ENCODE results near the gene TCP11.

TCP11 gene

GRCh38 chr6:35149891-35150566, 8.9 kb upstream of the TCP11 start:
- TF ChIP-seq CTCF (conservative IDR thresholded peaks at IDR 0.05; ENCODE audit: low read length) = no peak
- no peak for TF ChIP-seq EZH2phosphoT487 (IDR thresholded peaks at IDR 0.05; ENCODE audit: borderline replicate concordance)
- Histone ChIP-seq H3K9ac (ENCODE audit: low read depth, low read length, poor library complexity, severe bottlenecking) (no peak overlapping the region), H3F3A (ENCODE audit: low read depth) (0 out of 2 replicates have a peak, but pooled peaks cover 3% of the 10 kb centered on the region), H4K20me1 (ENCODE audit: insufficient read depth, low read length, poor library complexity, severe bottlenecking) (no peaks in the 10 kb centered on the region), H3K36me3 (ENCODE audit: insufficient read depth, low read length) (no peaks in the 10 kb centered on the region), H2AFZ (ENCODE audit: low read length) (no peak overlapping the region), H3K27me3 (ENCODE audit: insufficient read depth, low read length, poor library complexity, severe bottlenecking) (no peaks in the 10 kb centered on the region), H3K9me3 (ENCODE audit: insufficient read depth, low read depth, low read length) (no peaks in the 10 kb centered on the region), H3K9me2 (replicated peaks; ENCODE audit: low read depth, low read length) (no peaks in the 10 kb centered on the region), H3K79me2 (ENCODE audit: insufficient read depth, low read length) (no peaks in the 10 kb centered on the region), H3K4me3 (ENCODE audit: low read length, poor library complexity, severe bottlenecking) (no peak overlapping the region), H3K4me1 (ENCODE audit: insufficient read depth, low read length, poor library complexity, severe bottlenecking) (peaks cover 20% of the 10 kb centered on the region), H3K4me2 (ENCODE audit: low read depth, low read length, poor library complexity, severe bottlenecking) (no peak overlapping the region)

- no peaks in the 10 kb centered on the region for H3K9me2 ChIP-seq (replicated peaks; ENCODE audit: low read depth, low read length)
- no peaks in the 10 kb centered on the region for H3K79me2 ChIP-seq (ENCODE audit: insufficient read depth, low read length)
- peaks cover 20% of the 10 kb centered on the region for H3K4me1 ChIP-seq (ENCODE audit: insufficient read depth, low read length, poor library complexity, severe bottlenecking)
- H3K4me3 ChIP-seq (ENCODE audit: low read length, poor library complexity, severe bottlenecking) = no peak overlapping the region
- no peaks in the 10 kb centered on the region for H3K36me3 ChIP-seq (ENCODE audit: insufficient read depth, low read length)
- no peak for TF ChIP-seq EZH2phosphoT487 (IDR thresholded peaks at IDR 0.05; ENCODE audit: borderline replicate concordance)
- no peak for TF ChIP-seq CTCF (conservative IDR thresholded peaks at IDR 0.05; ENCODE audit: low read length)
- H3F3A ChIP-seq (ENCODE audit: low read depth) = no peaks in the 10 kb centered on the region
- no peaks in the 10 kb centered on the region for H3K27me3 ChIP-seq (ENCODE audit: insufficient read depth, low read length, poor library complexity, severe bottlenecking)
- H2AFZ ChIP-seq (ENCODE audit: low read length) = no peak overlapping the region
- no peak overlapping the region for H3K9ac ChIP-seq (ENCODE audit: low read depth, low read length, poor library complexity, severe bottlenecking)
- no peak overlapping the region for H3K4me2 ChIP-seq (ENCODE audit: low read depth, low read length, poor library complexity, severe bottlenecking)
- no peaks in the 10 kb centered on the region for H3K9me3 ChIP-seq (ENCODE audit: insufficient read depth, low read depth, low read length)
- no peaks in the 10 kb centered on the region for H4K20me1 ChIP-seq (ENCODE audit: insufficient read depth, low read length, poor library complexity, severe bottlenecking)
These were observed 7.1 kb upstream of the TCP11 start for GRCh38 chr6:35148167-35148741.

- Histone ChIP-seq H3K27me3 (ENCODE audit: insufficient read depth, low read length, poor library complexity, severe bottlenecking) (no peaks in the 10 kb centered on the region), H3K9me2 (replicated peaks; ENCODE audit: low read depth, low read length) (no peaks in the 10 kb centered on the region), H3K4me1 (ENCODE audit: insufficient read depth, low read length, poor library complexity, severe bottlenecking) (peaks cover 20% of the 10 kb centered on the region), H3K79me2 (ENCODE audit: insufficient read depth, low read length) (no peaks in the 10 kb centered on the region), H3K9me3 (ENCODE audit: insufficient read depth, low read depth, low read length) (no peaks in the 10 kb centered on the region), H3K9ac (ENCODE audit: low read depth, low read length, poor library complexity, severe bottlenecking) (no peak overlapping the region), H3F3A (ENCODE audit: low read depth) (no peaks in the 10 kb centered on the region), H2AFZ (ENCODE audit: low read length) (no peak overlapping the region), H3K36me3 (ENCODE audit: insufficient read depth, low read length) (no peaks in the 10 kb centered on the region), H4K20me1 (ENCODE audit: insufficient read depth, low read length, poor library complexity, severe bottlenecking) (no peaks in the 10 kb centered on the region), H3K4me2 (ENCODE audit: low read depth, low read length, poor library complexity, severe bottlenecking) (no peak overlapping the region), H3K4me3 (ENCODE audit: low read length, poor library complexity, severe bottlenecking) (no peak overlapping the region)
- TF ChIP-seq EZH2phosphoT487 (IDR thresholded peaks at IDR 0.05; ENCODE audit: borderline replicate concordance) (no peak), CTCF (conservative IDR thresholded peaks at IDR 0.05; ENCODE audit: low read length) (no peak)
These were observed 6.3 kb upstream of the TCP11 start for GRCh38 chr6:35147486-35147885.
